GM18517 (cell line): ENCODE measurements around the gene FARS2.
A peak's percentile ranks its signal among the peaks of the same experiment; 100 is the strongest.

Experiments
- ATAC-seq: cut with Tn5 transposase; IDR thresholded peaks from one replicate; pipeline ENCODE4 v1.9.1; 2021; ENCODE audit warnings: mild to moderate bottlenecking, moderate library complexity; ENCODE audit not compliant: unreplicated experiment

Gene FARS2

DNA sequence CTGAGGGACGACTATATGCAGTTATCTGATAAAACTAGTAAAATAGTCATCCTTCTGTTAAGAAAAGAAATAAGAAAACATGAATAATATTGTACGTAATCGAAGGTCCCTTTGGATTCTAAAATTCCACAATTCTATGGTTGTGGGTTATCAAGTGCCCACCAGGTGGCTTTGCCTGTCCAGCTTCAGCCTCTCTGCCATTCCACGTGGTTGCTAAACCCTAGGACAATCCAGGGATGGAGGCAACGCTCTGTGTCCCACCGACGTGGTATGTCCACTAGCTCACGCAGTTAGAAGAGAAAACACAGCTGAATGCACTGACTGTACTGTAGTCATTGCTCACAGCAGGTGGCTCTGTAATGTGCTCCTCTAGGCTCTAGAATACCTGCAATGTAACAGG lies 349.3 kb downstream of the FARS2 start:
- ATAC-seq = no peak

DNA sequence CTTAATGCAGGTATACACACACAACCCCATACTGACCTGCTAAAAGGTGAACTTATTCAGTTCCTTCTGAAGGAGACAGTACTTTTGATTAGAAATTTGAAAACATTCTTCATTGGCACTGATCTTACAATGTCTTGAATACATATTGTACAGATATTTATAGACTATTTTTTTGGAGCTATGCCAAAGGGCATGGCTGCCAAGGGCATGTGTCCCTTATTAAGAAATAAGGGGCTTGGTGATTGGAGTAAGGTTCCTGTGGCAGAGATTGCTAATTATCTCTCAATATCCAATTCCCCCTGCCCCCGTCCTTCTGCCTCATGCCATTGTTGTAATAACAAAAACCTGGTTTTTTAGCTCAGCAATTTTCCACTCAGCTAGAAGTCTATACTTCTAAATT lies 355.9 kb downstream of the FARS2 start:
- ATAC-seq = no peak

DNA sequence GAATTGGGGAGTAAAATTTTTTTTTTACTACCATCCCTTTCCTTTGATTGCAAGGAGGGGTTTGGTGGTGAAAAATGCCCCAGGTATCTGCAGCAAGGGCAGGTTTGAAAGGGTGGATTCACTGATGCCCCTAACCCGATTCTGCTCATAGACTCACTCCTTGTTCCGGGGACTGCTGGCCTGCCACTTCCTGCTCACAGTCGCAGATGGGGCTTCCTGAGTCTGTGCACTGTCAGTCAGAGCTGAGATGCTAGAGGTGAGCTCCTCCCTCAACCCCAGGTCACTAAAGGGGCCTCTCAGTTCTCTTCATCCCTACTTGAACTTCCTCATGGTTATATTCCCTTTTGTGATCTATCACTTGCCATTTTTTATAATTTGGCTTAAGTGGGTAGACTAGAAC lies 357.9 kb downstream of the FARS2 start:
- no peak for ATAC-seq

DNA sequence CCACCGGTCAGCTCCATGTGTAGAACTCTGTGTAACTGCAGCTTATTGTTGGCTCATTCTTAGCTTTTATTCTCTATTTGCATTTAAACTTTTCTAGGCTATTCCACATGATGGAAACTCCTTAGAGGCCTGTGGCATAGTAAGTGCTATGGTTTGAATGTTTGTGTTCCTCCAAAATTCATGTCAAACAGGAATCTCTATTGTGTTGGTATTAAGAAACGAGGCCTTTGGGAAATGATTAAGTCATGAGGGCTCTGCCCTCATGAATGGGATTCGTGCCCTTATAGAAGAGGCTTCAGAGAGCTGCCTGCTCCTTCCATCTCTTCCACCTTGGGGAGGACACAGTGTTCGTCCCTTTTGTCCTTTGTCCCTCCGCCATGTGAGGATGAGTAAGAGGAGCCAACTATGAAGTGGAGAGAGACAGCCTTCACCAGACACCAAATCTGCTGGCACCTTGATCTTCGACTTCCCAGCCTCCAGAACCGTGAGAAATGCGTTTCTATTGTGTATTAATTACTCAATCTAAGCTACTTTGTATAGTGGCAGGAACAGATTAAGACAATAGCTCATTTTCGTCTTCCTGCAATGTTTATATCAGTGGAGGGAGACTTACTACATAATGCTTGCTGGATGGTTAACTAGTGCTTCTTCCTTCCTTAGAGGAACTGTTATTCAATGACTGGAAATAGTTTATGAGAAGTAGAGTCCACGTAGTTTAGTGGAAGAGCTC lies 361.1 kb downstream of the FARS2 start:
- ATAC-seq = no peak

DNA sequence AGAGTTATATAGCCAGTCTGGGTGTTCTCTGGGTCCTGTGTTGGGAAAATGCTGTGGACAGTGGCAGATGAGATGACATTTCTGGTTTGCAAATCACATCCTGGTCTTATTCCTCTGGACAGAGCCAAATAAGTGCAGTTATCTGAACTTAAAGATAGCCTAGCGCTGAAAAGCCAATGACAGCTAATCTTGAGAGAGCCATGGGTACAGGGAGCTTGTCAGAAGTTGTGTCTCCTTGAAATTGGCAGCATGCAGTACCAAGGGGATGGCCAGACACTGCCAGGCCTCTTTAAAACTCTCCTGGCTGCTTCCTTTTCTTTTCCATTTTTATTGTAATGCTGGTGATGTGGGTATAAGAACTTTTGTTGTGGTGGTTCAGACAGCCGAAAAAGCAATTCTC lies 362.5 kb downstream of the FARS2 start:
- no peak for ATAC-seq

- no peak for ATAC-seq
Measured at GRCh38 chr6:5624256-5624655, 362.9 kb downstream of the FARS2 start.

GRCh38 chr6:5626727-5627426 lies 365.6 kb downstream of the FARS2 start:
- ATAC-seq = peak; percentile 85

- ATAC-seq = no peak
Measured at GRCh38 chr6:5630636-5631035, 369.3 kb downstream of the FARS2 start.

DNA sequence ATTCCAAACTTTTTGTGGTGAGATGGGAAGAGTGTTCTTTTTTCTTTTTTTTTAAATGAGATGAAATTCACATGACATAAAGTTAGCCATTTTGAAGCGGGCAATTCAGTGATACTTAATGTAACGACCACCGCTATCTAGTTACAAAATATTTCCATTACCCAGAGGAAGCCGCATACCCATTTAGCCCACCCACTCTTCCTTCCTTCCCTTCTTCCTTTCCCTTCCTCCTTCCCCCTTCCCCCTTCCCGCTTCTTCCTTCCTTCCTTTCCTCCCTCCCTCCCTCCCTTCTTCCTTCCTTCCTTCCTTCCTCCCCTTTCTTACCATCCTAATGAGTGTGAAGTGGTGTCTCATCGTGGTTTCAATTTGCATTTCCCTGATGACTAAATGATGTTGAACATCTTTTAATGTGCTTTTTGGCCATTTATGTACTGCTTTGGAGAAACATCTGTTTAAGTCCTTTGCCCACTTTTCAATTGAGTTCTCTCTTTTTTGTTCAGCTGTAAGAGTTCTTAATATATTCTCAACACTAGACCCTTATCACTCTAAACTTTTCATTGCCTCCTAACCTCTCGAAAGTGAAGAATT lies 371.1 kb downstream of the FARS2 start:
- no peak for ATAC-seq

DNA sequence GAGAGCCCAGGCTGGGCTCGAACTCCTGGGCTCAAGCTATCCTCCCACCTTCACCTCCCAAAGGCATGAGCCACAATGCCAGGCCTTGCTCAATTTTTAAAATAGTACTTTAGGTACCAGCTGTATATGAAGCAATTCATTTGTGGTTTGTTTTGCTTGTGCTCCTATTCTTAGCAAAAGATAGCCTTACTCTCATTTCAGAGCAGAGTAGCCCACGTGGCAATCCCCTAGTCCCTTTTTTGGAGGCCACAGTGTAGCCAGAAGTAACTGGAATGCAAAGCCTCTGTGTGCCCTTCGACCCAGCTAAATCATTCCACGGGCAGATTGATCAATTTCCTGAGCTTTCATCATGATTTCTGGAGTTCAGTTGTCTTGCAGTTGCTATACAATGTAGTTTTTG lies 373.2 kb downstream of the FARS2 start:
- no peak for ATAC-seq

DNA sequence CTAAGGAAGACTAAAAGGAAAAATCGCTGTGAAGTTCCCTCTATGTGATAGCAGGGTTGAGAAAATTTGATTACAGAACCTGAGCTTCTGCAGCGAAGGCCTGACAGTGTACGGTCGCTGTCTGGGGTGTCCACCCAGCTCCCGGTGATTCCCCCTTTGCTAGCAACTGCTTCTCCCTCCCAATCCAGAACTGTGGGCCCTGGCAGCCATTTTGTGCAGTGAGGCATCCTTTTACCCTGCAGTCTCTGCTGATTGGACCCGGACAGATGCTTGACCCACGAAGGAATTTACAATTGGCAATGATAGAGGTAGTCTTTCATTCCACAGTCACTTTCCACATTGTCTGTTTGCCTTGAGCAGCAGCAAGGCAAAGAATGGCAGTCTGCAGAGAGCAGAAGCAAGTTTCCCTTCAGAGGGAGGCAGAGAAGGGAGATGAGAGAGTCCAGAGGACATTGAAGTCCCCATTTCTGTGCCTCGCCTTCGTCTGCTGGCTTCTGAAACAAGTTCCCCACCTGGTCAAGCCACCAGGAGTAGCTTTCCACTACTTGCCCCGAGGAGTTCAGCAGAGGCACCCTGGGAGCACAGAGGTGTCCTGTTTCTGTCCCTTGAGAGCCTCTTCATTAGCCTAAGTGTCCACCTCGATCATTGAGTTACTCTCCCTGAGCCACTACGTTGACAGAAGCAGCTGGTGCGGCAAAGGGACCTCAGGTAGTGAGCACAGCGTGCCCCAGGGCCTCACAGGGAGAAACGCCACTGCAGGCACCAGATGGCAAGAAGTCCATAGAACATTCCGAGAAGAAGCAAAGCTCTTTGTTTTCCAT lies 375.1 kb downstream of the FARS2 start:
- ATAC-seq = no peak

DNA sequence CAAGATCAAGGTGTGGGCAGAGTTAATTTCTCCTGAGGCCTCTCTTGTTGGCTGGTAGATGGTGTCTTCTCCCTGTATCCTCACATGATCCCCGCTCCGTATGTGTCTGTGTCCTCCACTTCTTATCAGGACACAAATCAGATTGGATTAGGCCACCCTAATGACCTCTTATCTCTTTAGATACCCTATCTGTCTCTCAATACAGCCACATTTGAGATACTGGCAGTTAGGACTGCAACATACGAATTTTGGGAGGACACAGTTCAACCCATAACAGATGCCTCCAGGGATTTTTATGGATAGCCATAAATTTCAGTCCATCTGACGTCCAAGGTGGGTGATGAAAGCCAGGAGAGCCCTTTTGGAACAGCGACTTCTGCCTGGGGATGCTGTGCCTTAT lies 376.4 kb downstream of the FARS2 start:
- no peak for ATAC-seq

GRCh38 chr6:5638666-5639065 lies 377.4 kb downstream of the FARS2 start:
- ATAC-seq = no peak

GRCh38 chr6:5639193-5639592 lies 377.9 kb downstream of the FARS2 start:
- ATAC-seq = no peak

DNA sequence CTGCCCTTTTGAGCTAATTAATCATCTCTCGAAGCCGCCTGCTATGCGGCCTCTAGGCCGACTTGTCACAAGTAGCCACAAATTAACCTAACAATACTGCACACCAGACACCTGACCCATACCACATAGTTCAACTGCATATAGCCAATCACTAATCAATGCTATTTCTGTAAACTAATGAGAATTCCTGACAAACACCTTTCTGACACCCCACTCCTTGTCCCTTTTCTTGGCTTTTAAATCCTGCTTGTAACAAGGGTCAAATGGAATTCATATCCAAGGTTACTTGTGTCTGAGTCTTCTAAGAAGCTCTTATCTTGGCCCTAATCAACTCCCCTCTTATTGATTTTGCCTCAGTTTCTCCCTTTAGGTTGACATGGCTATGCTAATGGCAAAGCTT lies 379.3 kb downstream of the FARS2 start:
- ATAC-seq = no peak

- ATAC-seq = no peak
Measured at GRCh38 chr6:5644523-5645185, 383.3 kb downstream of the FARS2 start.

- ATAC-seq = no peak
Measured at GRCh38 chr6:5645328-5646290, 384.3 kb downstream of the FARS2 start.

- no peak for ATAC-seq
Measured at GRCh38 chr6:5652406-5653137, 391.3 kb downstream of the FARS2 start.

DNA sequence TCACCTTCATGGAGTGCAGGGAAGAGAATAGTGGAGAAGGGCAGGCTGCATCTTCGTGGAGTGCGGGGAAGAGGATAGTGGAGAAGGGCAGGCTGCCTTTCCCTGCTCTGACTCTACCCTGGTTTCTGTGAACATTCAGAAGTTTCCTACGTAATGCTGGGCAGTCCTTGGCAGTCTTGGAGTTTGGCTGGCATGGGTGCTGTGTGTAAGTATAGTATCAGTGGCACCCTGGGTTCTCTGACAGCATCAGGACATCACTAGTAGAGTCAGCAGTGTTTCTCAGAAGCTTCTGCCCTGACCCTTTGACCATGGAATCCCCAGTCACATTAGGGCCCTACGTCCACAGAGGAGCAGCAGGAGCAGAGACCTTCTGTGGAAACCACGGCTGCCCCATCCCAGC lies 392.5 kb downstream of the FARS2 start:
- no peak for ATAC-seq
